IMR-90 (cell line): Measurements from ENCODE around the gene IL17B. TPM values are rescaled to one million over a fixed set of nuclear protein-coding genes. Genes with fewer than 3 reads are reported as not detected.

ENCODE experiments used
- ATAC-seq: fragments of 200-7000 bp; cut with Tn5 transposase; 2 replicates; pipeline ENCODE4 v1.9.1; 2020; ENCODE audit warnings: low read depth, mild to moderate bottlenecking, moderate library complexity
- BruUV-seq: library from RNA; stranded (reverse); fragments of 400-500 nt; replicated peaks from 2 replicates; lab custom pipeline; 2021; lab: Mats Ljungman, UMichigan
- CTCF ChIA-PET: fragments of 300-600 bp; formaldehyde crosslinking; extraction: SDS; loops from one replicate; lab custom pipeline; 2021; ENCODE audit warnings: antibody characterized with exemption; lab: Yijun Ruan, JAX
- POLR2A ChIA-PET: fragments of 300-600 bp; sonication (Branson Sonifier 250); formaldehyde crosslinking; loops from one replicate; lab custom pipeline; 2022; ENCODE audit warnings: antibody characterized with exemption; ENCODE audit not compliant: unreplicated experiment; lab: Charles Lee
- DNase-seq: peaks from one replicate; pipeline ENCODE4 v3.0.0; 2013
- H2AFZ ChIP-seq: replicated peaks from 2 replicates; pipeline ENCODE3; 2013; ENCODE audit warnings: low read length, mild to moderate bottlenecking; ENCODE audit not compliant: poor library complexity
- H2AK5ac ChIP-seq: 2 replicates; pipeline ENCODE4 v1.6.1; 2013; ENCODE audit warnings: low read depth, low read length, inconsistent platforms
- H2AK9ac ChIP-seq: replicated peaks from 2 replicates; pipeline ENCODE3; 2013; ENCODE audit warnings: mild to moderate bottlenecking, low read depth, low read length, moderate library complexity; ENCODE audit not compliant: poor library complexity
- H2BK120ac ChIP-seq: 2 replicates; pipeline ENCODE4 v1.6.1; 2013; ENCODE audit warnings: low read depth, low read length, inconsistent platforms
- H2BK15ac ChIP-seq: 3 replicates; pipeline ENCODE4 v1.6.1; 2013; ENCODE audit warnings: low read depth, low read length, inconsistent platforms
- H2BK20ac ChIP-seq: 2 replicates; pipeline ENCODE4 v1.6.1; 2013; ENCODE audit warnings: low read depth, mild to moderate bottlenecking, inconsistent platforms, low read length, moderate library complexity
- H2BK5ac ChIP-seq: 2 replicates; pipeline ENCODE4 v1.6.1; 2013; ENCODE audit warnings: mild to moderate bottlenecking, low read depth, low read length, inconsistent platforms; ENCODE audit not compliant: poor library complexity, severe bottlenecking
- H3K14ac ChIP-seq: replicated peaks from 2 replicates; pipeline ENCODE4 v1.6.1; 2013; ENCODE audit warnings: low read depth, low read length, inconsistent platforms
- H3K18ac ChIP-seq: 2 replicates; pipeline ENCODE4 v1.6.1; 2013; ENCODE audit warnings: low read depth, low read length, control low read depth
- H3K23ac ChIP-seq: 2 replicates; pipeline ENCODE4 v1.6.1; 2013; ENCODE audit warnings: low read depth, low read length, inconsistent platforms
- H3K27ac ChIP-seq: 2 replicates; pipeline ENCODE4 v1.5.1; 2013; ENCODE audit warnings: mild to moderate bottlenecking, control low read depth, low read length; ENCODE audit not compliant: insufficient read depth
- H3K27me3 ChIP-seq: 2 replicates; pipeline ENCODE4 v1.6.1; 2013; ENCODE audit warnings: low read length; ENCODE audit not compliant: control insufficient read depth, insufficient read depth
- H3K36me3 ChIP-seq: 2 replicates; pipeline ENCODE4 v1.6.1; 2013; ENCODE audit warnings: low read length, mixed read lengths; ENCODE audit not compliant: control insufficient read depth, insufficient read depth
- H3K4ac ChIP-seq: 2 replicates; pipeline ENCODE4 v1.6.1; 2013; ENCODE audit warnings: low read depth, low read length, inconsistent platforms
- H3K4me1 ChIP-seq: 2 replicates; pipeline ENCODE4 v1.6.1; 2013; ENCODE audit warnings: low read length, mixed read lengths; ENCODE audit not compliant: control insufficient read depth, insufficient read depth
- H3K4me2 ChIP-seq: 2 replicates; pipeline ENCODE4 v1.6.1; 2013; ENCODE audit warnings: low read depth, mild to moderate bottlenecking, control low read depth, low read length, moderate library complexity
- H3K4me3 ChIP-seq: 2 replicates; pipeline ENCODE4 v1.5.1; 2013; ENCODE audit warnings: low read depth, mild to moderate bottlenecking, control low read depth, low read length, moderate library complexity; ENCODE audit not compliant: insufficient read depth
- H3K56ac ChIP-seq: 2 replicates; pipeline ENCODE4 v1.6.1; 2013; ENCODE audit warnings: low read length, inconsistent platforms; ENCODE audit not compliant: insufficient read depth; ENCODE audit errors: extremely low read depth
- H3K79me1 ChIP-seq, 2 experiments: 2 replicates each; pipeline ENCODE4 v1.6.1; 2013; ENCODE audit warnings: low read length in 2 of 2, inconsistent platforms in 1 of 2, low read depth in 1 of 2
- H3K9ac ChIP-seq: 2 replicates; pipeline ENCODE4 v1.6.1; 2013; ENCODE audit warnings: low read depth, low read length, control low read depth
- H3K9me1 ChIP-seq: 2 replicates; pipeline ENCODE4 v1.6.1; 2013; ENCODE audit warnings: low read length, inconsistent platforms; ENCODE audit not compliant: insufficient read depth
- H3K9me3 ChIP-seq: 2 replicates; pipeline ENCODE4 v1.6.1; 2013; ENCODE audit warnings: low read length; ENCODE audit not compliant: control insufficient read depth, insufficient read depth
- H4K20me1 ChIP-seq: 2 replicates; pipeline ENCODE4 v1.6.1; 2013; ENCODE audit warnings: low read length, inconsistent platforms; ENCODE audit not compliant: insufficient read depth
- H4K5ac ChIP-seq: 2 replicates; pipeline ENCODE4 v1.6.1; 2013; ENCODE audit warnings: mild to moderate bottlenecking, low read depth, low read length, control low read depth
- H4K8ac ChIP-seq, 2 experiments: 2 replicates each; pipeline ENCODE4 v1.6.1; 2013; ENCODE audit warnings: low read depth in 2 of 2, low read length in 2 of 2, control low read depth in 1 of 2, inconsistent platforms in 1 of 2
- H4K91ac ChIP-seq: 2 replicates; pipeline ENCODE4 v1.6.1; 2013; ENCODE audit warnings: low read depth, low read length, inconsistent platforms; ENCODE audit not compliant: insufficient read depth
- MAZ ChIP-seq: IDR thresholded peaks from 2 replicates; pipeline ENCODE4 v1.6.1; 2012; ENCODE audit warnings: low read depth, mild to moderate bottlenecking, low read length, improper control_type of control experiment, moderate library complexity, borderline replicate concordance
- MXI1 ChIP-seq: IDR thresholded peaks from 2 replicates; pipeline ENCODE4 v1.6.1; 2012; ENCODE audit warnings: low read depth, mild to moderate bottlenecking, low read length, moderate library complexity, borderline replicate concordance
- POLR2A ChIP-seq: IDR thresholded peaks from 2 replicates; pipeline ENCODE4 v1.6.1; 2012; ENCODE audit warnings: mild to moderate bottlenecking, low read depth, low read length
- RCOR1 ChIP-seq: IDR thresholded peaks from 2 replicates; pipeline ENCODE4 v1.6.1; 2012; ENCODE audit warnings: mild to moderate bottlenecking, low read length, improper control_type of control experiment; ENCODE audit not compliant: insufficient replicate concordance
- USF2 ChIP-seq: fragments of 150-350 bp; IDR thresholded peaks from 2 replicates; pipeline ENCODE4 v1.6.1; 2017; ENCODE audit warnings: mild to moderate bottlenecking, antibody characterized with exemption, low read length, low read depth
- WGBS, 2 experiments: methylation state at CpG; one replicate each; pipeline versions ENCODE4 v1.1.5 to v1.1.7; 2013; ENCODE audit warnings: missing lambda C conversion rate in 2 of 2; ENCODE audit not compliant: insufficient read length in 1 of 2; ENCODE audit errors: extremely low coverage in 2 of 2; 5-methylcytosine and 5-hydroxymethylcytosine counted together
- dilution Hi-C: fragments of 300-500 bp; cut with HindIII; formaldehyde crosslinking; loops from one replicate; pipeline ENCODE4 v1.14.3; 2018; ENCODE audit warnings: low sequenced_read_pairs; ENCODE audit not compliant: unreplicated experiment
- in situ Hi-C: fragments of 300-500 bp; cut with MboI; formaldehyde crosslinking; loops from 3 replicates; pipeline ENCODE4 v1.14.3; 2019; ENCODE audit warnings: low sequenced_read_pairs, inconsistent platforms, mixed read lengths
- intact Hi-C: fragments of 100-400 bp; cut with micrococcal nuclease; formaldehyde crosslinking; loops from 2 replicates; pipeline ENCODE4 v1.10.0; 2022
- polyA plus RNA-seq, 3 experiments: library from polyadenylated mRNA; depleted of rRNA; stranded (reverse); fragments of >200 nt; gene quantifications; 2 replicates each; pipeline ENCODE4 v1.2.3, GENCODE V29; 2012; ENCODE audit warnings: low replicate concordance in 1 of 3
- total RNA-seq: library from RNA; depleted of rRNA; stranded (reverse); fragments of >200 nt; gene quantifications from 2 replicates; pipeline ENCODE4 v1.2.3, GENCODE V29; 2012

IL17B gene
- total and polyA plus RNA-seq, 2 of the 4 experiments (the other 2 are of a cell fraction) = 0.31 TPM; not detected in 1

DNA sequence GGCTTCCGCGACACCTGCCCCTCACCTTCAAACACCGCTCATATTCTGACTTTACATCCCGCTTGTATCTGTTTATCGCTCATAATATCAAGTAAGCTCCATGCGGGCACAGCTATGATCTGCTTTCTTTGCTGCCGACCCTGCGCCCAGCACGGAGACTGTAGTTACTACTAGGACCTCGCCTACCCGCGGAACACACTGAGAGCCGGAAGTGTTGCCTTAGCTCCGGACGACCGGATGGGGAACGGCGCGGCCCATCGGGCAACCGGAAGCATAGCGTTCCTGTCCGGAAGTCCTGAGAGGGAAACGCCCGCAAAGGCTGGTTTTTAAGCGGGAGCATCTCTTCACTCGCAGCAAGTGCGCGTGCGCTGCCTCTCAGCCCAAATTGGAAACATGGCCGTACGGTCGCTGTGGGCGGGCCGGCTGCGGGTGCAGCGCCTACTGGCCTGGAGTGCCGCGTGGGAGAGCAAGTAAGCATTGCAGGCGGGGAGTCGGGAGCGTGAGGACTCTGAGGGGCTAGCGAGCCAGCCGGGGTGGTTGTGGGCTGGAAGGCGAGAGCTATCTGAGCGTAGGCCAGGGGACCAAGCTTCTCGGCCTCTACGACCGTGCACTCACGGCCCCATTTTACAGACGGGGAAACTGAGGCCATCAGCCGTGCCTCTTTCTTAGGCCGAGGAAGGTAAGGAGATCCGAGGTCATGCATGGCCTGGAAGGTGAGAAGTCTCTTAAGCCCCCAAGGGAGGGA, 33.8 kb downstream of the IL17B start, which contains the start of gene GRPEL2:
Gene GRPEL2, plus strand, starts transcription at position 353 of the 745 bp plus-strand sequence. Its CDS starts 41 bp downstream, at position 394.
- Histone ChIP-seq H3K9me1 (peaks cover 3% of the 10 kb centered on the region; the same call in 1 of the 2 replicates), H3K4me3 (peak within 1 kb of the TSS; percentile 75), H3K56ac (peak within 1 kb of the TSS; percentile 94), H3K27me3 (no peaks in the 10 kb centered on the region), H3K9me3 (no peaks in the 10 kb centered on the region), H3K4ac (peak within 1 kb of the TSS; percentile 96), H2BK15ac (peak within 1 kb of the TSS; percentile 71; the same call in 2 of the 3 replicates), H4K91ac (peak within 1 kb of the TSS; percentile 95), H4K8ac (peak within 1 kb of the TSS; percentile 92 to 97), H3K18ac (peak within 1 kb of the TSS; percentile 54), H4K20me1 (0 out of 2 replicates have a peak, but pooled peaks cover 4% of the 10 kb centered on the region), H3K27ac (peak within 1 kb of the TSS; percentile 65), H3K23ac (peak within 1 kb of the TSS; percentile 93), H3K4me2 (peak within 1 kb of the TSS; percentile 89), H2AK5ac (peak within 1 kb of the TSS; percentile 98), H2AFZ (peak within 1 kb of the TSS; percentile 96), H3K36me3 (peaks cover 15% of the 10 kb centered on the region), H3K79me1 (peaks cover 27 to 34% of the 10 kb centered on the region in 2 experiments), H2AK9ac (peak within 1 kb of the TSS; percentile 96), H3K9ac (peak within 1 kb of the TSS; percentile 81), H3K4me1 (peaks cover 2% of the 10 kb centered on the region; the same call in 1 of the 2 replicates), H2BK20ac (no peak within 1 kb of the TSS), H4K5ac (peak within 1 kb of the TSS; percentile 95), H2BK120ac (peak within 1 kb of the TSS; percentile 49), H3K14ac (peak within 1 kb of the TSS; percentile 96), H2BK5ac (peak within 1 kb of the TSS; percentile 62)
- DNase-seq (peak; percentile 98), ATAC-seq (peak; percentile 97)
- BruUV-seq = no TSS peak
- TF ChIP-seq MAZ = no peak
- peak; percentile 89 for TF ChIP-seq RCOR1
- TF ChIP-seq USF2 = peak; percentile 29
- peak; percentile 90 for TF ChIP-seq MXI1
- TF ChIP-seq POLR2A = peak; percentile 71; the same call in 1 of the 2 replicates
- CTCF ChIA-PET = interaction anchor here (0.9 kb wide), 1 partner anchor 26 kb away, joined by 5 read pairs; no protein-coding TSS in a partner anchor
- in situ Hi-C loops (no loop called here), dilution Hi-C loops (no loop called here), intact Hi-C loops (loop anchor here (1.0 to 5.0 kb wide), 3 partner anchors 25 to 203 kb away; partner anchors contain the start of gene ABLIM3)
- POLR2A ChIA-PET = interaction anchor here (1.3 kb wide), 1 partner anchor 25 kb away, joined by 5 read pairs; no protein-coding TSS in a partner anchor
- WGBS, 2 experiments = 0% methylated on average over 34 of the region's 54 CpGs; no CpG with 5 or more reads in 1 of the 2 experiments
